ENCODE measurements around the gene NBEAL1. TPM values are rescaled to one million over a fixed set of nuclear protein-coding genes. Genes with fewer than 3 reads are reported as not detected.
"Not testable (repeated sequence)": the region's sequence is repeated elsewhere in the genome, so short reads cannot be mapped to it uniquely, and the experiment has no call there.

The NBEAL1 gene
- total RNA-seq, 2 donors from 2014 or later, result 99.2 to 119 TPM

- TF ChIP-seq, protein P1, sequence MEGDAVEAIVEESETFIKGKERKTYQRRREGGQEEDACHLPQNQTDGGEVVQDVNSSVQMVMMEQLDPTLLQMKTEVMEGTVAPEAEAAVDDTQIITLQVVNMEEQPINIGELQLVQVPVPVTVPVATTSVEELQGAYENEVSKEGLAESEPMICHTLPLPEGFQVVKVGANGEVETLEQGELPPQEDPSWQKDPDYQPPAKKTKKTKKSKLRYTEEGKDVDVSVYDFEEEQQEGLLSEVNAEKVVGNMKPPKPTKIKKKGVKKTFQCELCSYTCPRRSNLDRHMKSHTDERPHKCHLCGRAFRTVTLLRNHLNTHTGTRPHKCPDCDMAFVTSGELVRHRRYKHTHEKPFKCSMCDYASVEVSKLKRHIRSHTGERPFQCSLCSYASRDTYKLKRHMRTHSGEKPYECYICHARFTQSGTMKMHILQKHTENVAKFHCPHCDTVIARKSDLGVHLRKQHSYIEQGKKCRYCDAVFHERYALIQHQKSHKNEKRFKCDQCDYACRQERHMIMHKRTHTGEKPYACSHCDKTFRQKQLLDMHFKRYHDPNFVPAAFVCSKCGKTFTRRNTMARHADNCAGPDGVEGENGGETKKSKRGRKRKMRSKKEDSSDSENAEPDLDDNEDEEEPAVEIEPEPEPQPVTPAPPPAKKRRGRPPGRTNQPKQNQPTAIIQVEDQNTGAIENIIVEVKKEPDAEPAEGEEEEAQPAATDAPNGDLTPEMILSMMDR (IDR thresholded peaks at IDR 0.05), result no peak
- Histone ChIP-seq H3K36me3 (peaks cover 16% of the 10 kb centered on the region), H3K27ac (no peak overlapping the region), H3K9me3 (no peaks in the 10 kb centered on the region), H3K4me3 (no peak overlapping the region), H3K4me1 (ENCODE audit: control insufficient read depth in 1 of 2, low read depth in 2 of 2) (no peaks in the 10 kb centered on the region), H3K27me3 (replicated peaks; ENCODE audit: insufficient read depth) (no peaks in the 10 kb centered on the region)
- DNase-seq (ENCODE audit: low spot score), result no peak
- no peak for ATAC-seq (ENCODE audit: insufficient number of reproducible peaks, low FRiP score, low read depth)
These were observed 37.9 kb downstream of the NBEAL1 start for GRCh38 chr2:203052539-203052938.

DNA sequence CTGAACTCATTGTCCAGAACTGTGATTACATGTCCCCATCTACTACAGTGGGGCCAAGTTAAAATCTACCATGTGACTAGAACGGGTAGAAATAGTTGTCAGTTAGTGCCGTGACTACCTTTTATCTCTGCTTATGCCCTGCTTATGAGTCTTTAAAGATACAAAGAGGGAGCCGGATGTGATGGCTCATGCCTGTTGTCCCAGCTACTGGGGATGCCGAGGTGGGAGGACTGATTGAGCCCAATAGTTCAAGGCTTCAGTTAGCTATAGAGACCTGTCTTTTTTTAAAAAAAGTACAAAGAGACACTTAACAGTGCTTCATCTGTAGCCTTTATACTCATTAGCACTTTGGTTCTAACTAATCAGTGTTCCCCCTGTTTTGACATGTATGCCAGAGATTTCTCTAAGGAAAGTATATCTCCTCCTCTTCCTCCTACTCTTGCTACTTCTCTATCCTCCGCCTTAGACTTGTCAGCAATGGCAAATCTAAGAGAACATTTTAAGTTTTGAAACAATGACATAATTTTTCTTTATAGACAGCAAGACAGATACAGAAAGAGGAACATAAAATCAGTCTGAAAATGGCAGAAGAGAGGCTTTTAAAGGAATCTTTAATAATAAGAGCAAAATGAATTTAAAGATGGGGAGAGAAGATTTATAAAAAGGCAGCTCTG, 45.0 kb downstream of the NBEAL1 start:
- DNase-seq (ENCODE audit: low spot score) (no peak), ATAC-seq (ENCODE audit: insufficient number of reproducible peaks, low FRiP score, low read depth) (no peak)
- Histone ChIP-seq H3K36me3 (peaks cover 21% of the 10 kb centered on the region), H3K4me3 (no peak overlapping the region), H3K27me3 (replicated peaks; ENCODE audit: insufficient read depth) (no peaks in the 10 kb centered on the region), H3K9me3 (no peaks in the 10 kb centered on the region), H3K27ac (no peak overlapping the region), H3K4me1 (ENCODE audit: control insufficient read depth in 1 of 2, low read depth in 2 of 2) (peaks cover 0 to 13% of the 10 kb centered on the region in 2 donors)
- TF ChIP-seq, protein P1 (IDR thresholded peaks at IDR 0.05), result no peak

DNA sequence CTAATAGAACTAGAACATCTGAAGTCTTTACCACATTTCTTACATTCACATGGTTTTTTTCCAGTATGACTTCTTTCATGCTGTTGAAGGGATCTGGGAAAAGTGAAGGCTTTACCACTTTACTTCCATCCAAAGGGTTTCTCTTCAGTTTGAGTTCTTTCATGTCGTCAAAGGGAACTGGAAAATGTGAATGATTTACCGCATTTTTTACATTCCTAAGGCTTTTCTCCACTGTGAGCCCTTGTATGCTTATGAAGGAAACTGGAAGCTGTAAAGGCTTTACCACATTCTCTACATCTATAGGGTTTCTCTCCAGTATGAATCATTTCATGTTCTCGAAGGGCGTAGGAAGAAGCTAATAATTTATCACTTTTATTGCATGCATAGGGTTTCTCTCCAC, 46.7 kb downstream of the NBEAL1 start:
- H3K27me3 ChIP-seq (replicated peaks; ENCODE audit: insufficient read depth), result no peaks in the 10 kb centered on the region
- H3K36me3 ChIP-seq, result peaks cover 24% of the 10 kb centered on the region
- peaks cover 0 to 13% of the 10 kb centered on the region in 2 donors for H3K4me1 ChIP-seq (ENCODE audit: control insufficient read depth in 1 of 2, low read depth in 2 of 2)
- no peak for DNase-seq (ENCODE audit: low spot score)
- no peaks in the 10 kb centered on the region for H3K9me3 ChIP-seq
- ATAC-seq (ENCODE audit: insufficient number of reproducible peaks, low FRiP score, low read depth), result no peak
- TF ChIP-seq, protein P1 (IDR thresholded peaks at IDR 0.05), result no peak
- no peak overlapping the region for H3K4me3 ChIP-seq
- H3K27ac ChIP-seq, result no peak overlapping the region

GRCh38 chr2:203062126-203062525, 47.5 kb downstream of the NBEAL1 start:
- Histone ChIP-seq H3K9me3 (no peaks in the 10 kb centered on the region), H3K36me3 (peaks cover 27% of the 10 kb centered on the region), H3K27me3 (replicated peaks; ENCODE audit: insufficient read depth) (no peaks in the 10 kb centered on the region), H3K4me3 (no peak overlapping the region), H3K4me1 (ENCODE audit: control insufficient read depth in 1 of 2, low read depth in 2 of 2) (peaks cover 0 to 13% of the 10 kb centered on the region in 2 donors), H3K27ac (no peak overlapping the region)
- DNase-seq (ENCODE audit: low spot score) (no peak), ATAC-seq (ENCODE audit: insufficient number of reproducible peaks, low FRiP score, low read depth) (no peak)
- TF ChIP-seq, protein P1 (IDR thresholded peaks at IDR 0.05), result no peak

GRCh38 chr2:203066519-203067091, 51.9 kb downstream of the NBEAL1 start:
- not testable (repeated sequence) for DNase-seq (ENCODE audit: low spot score); H3K9me3 ChIP-seq; ATAC-seq (ENCODE audit: insufficient number of reproducible peaks, low FRiP score, low read depth); H3K27ac ChIP-seq; H3K27me3 ChIP-seq (replicated peaks; ENCODE audit: insufficient read depth); H3K4me3 ChIP-seq; H3K4me1 ChIP-seq (ENCODE audit: control insufficient read depth in 1 of 2, low read depth in 2 of 2)
- H3K36me3 ChIP-seq, result peaks cover 33% of the 10 kb centered on the region
